Upper lobe of left lung (tissue), 4 donors: ENCODE data around the gene SIPA1.

Source experiments
- EP300 ChIP-seq, 4 donors: sonication (generic); formaldehyde crosslinking; IDR thresholded peaks; one replicate each; pipeline ENCODE4 v1.5.1; 2017; ENCODE audit warnings: antibody characterized with exemption in 4 of 4, control low read depth in 2 of 4
- POLR2A ChIP-seq, 4 donors: fragments of 450-650 bp; IDR thresholded peaks; one replicate each; pipeline ENCODE4 v1.5.1; 2016 to 2017; ENCODE audit warnings: antibody characterized with exemption in 4 of 4, mild to moderate bottlenecking in 2 of 4
- POLR2AphosphoS5 ChIP-seq, 2 donors: sonication (generic); formaldehyde crosslinking; IDR thresholded peaks; one replicate each; pipeline ENCODE4 v1.5.1; 2017; ENCODE audit warnings: antibody characterized with exemption in 2 of 2
- TF ChIP-seq, protein P1 (sequence below), 6 experiments: fragments of 450-650 bp in 4 of 6; fragments of 200-600 bp in 2 of 6; sonication (generic) in 2 of 6; IDR thresholded peaks; one replicate each; pipeline ENCODE4 v1.5.1; 2016 to 2019; ENCODE audit warnings: antibody characterized with exemption in 6 of 6

DNA sequence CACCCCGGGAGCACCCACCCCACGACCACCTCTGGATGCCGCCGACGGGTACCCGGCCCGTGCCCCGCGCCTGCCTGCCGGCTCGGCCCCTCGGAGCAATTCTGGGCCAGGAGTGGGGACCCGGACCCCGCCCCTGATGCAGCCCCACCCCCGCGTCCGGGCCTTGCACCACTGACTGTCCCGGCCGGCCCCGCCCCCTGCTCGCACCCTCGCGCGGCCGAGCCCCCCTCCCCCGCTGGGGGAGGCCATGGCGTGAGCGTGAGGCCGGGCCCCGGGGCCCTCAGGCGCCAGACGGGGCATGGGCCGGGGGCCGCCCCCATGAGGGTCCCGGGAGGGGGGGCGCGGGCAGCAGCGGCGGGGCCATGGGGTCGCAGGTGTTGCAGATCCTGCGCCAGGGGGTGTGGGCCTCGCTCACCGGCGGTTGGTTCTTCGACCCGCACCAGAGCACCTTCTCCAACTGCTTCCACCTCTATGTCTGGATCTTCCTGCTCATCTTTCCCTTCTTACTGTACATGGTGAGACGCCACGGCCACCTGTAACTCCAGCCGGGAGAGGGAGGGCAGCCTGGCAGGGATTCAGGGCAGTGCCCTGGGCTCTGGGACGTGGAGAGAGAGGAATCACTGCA is 21.8 kb upstream of the SIPA1 start:
- TF ChIP-seq, protein P1, sequence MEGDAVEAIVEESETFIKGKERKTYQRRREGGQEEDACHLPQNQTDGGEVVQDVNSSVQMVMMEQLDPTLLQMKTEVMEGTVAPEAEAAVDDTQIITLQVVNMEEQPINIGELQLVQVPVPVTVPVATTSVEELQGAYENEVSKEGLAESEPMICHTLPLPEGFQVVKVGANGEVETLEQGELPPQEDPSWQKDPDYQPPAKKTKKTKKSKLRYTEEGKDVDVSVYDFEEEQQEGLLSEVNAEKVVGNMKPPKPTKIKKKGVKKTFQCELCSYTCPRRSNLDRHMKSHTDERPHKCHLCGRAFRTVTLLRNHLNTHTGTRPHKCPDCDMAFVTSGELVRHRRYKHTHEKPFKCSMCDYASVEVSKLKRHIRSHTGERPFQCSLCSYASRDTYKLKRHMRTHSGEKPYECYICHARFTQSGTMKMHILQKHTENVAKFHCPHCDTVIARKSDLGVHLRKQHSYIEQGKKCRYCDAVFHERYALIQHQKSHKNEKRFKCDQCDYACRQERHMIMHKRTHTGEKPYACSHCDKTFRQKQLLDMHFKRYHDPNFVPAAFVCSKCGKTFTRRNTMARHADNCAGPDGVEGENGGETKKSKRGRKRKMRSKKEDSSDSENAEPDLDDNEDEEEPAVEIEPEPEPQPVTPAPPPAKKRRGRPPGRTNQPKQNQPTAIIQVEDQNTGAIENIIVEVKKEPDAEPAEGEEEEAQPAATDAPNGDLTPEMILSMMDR (IDR thresholded peaks at IDR 0.05) = no peak
- no peak for TF ChIP-seq EP300 (IDR thresholded peaks at IDR 0.05)
- no peak for TF ChIP-seq POLR2AphosphoS5 (IDR thresholded peaks at IDR 0.05)
- no peak for TF ChIP-seq POLR2A (IDR thresholded peaks at IDR 0.05)
